ENCODE results near the gene DNAAF8. TPM values are rescaled to one million over a fixed set of nuclear protein-coding genes. Genes with fewer than 3 reads are reported as not detected.

DNAAF8 gene
- total and polyA plus RNA-seq, 7 donors: 0.14 to 1.2 (median 0.60) TPM

- H3K4me3 ChIP-seq: no peak overlapping the region
- no peak for TF ChIP-seq CTCF (IDR thresholded peaks at IDR 0.05)
- TF ChIP-seq POLR2AphosphoS5 (IDR thresholded peaks at IDR 0.05): no peak
- no peak for TF ChIP-seq EP300 (IDR thresholded peaks at IDR 0.05)
- TF ChIP-seq POLR2A (IDR thresholded peaks at IDR 0.05): no peak
- H3K36me3 ChIP-seq: peaks cover 5 to 18% (median 10%) of the 10 kb centered on the region in 4 donors
- H3K4me1 ChIP-seq: peaks cover 0 to 23% (median 15%) of the 10 kb centered on the region in 4 donors
- H3K9me3 ChIP-seq: no peaks in the 10 kb centered on the region
- no peak for DNase-seq
- intact Hi-C loops (cut with DNase I): no loop called here
- H3K27me3 ChIP-seq: no peaks in the 10 kb centered on the region
- no peak overlapping the region for H3K27ac ChIP-seq
- WGBS, 2 donors: 77 to 89% methylated on average over 8 of the region's 8 CpGs
Measured at GRCh38 chr16:4746215-4746614, 11.9 kb downstream of the DNAAF8 start.

GRCh38 chr16:4746991-4747574 is 12.7 kb downstream of the DNAAF8 start:
- no peak for TF ChIP-seq EP300 (IDR thresholded peaks at IDR 0.05)
- no peak for TF ChIP-seq CTCF (IDR thresholded peaks at IDR 0.05)
- no peak for TF ChIP-seq POLR2A (IDR thresholded peaks at IDR 0.05)
- H3K9me3 ChIP-seq: no peaks in the 10 kb centered on the region
- H3K4me3 ChIP-seq: no peak overlapping the region
- H3K27me3 ChIP-seq: no peaks in the 10 kb centered on the region
- H3K27ac ChIP-seq: peak overlapping the region in 2 of 4 donors; percentile 21 to 26
- WGBS, 2 donors: 57 to 78% methylated on average over 15 of the region's 15 CpGs
- DNase-seq: no peak
- peaks cover 0 to 23% (median 15%) of the 10 kb centered on the region in 4 donors for H3K4me1 ChIP-seq
- intact Hi-C loops (cut with DNase I): no loop called here
- H3K36me3 ChIP-seq: peaks cover 10 to 26% (median 19%) of the 10 kb centered on the region in 4 donors

GRCh38 chr16:4747906-4748681 is 13.8 kb downstream of the DNAAF8 start:
- Histone ChIP-seq H3K27ac (peak overlapping the region in 1 of 4 donors; percentile 26), H3K27me3 (no peaks in the 10 kb centered on the region), H3K4me1 (peaks cover 0 to 20% (median 14%) of the 10 kb centered on the region in 4 donors), H3K9me3 (no peaks in the 10 kb centered on the region), H3K4me3 (no peak overlapping the region), H3K36me3 (peaks cover 18 to 36% (median 28%) of the 10 kb centered on the region in 4 donors)
- intact Hi-C loops (cut with DNase I): no loop called here
- DNase-seq: no peak
- TF ChIP-seq CTCF (IDR thresholded peaks at IDR 0.05): no peak
- TF ChIP-seq POLR2AphosphoS5 (IDR thresholded peaks at IDR 0.05): no peak
- no peak for TF ChIP-seq EP300 (IDR thresholded peaks at IDR 0.05)
- TF ChIP-seq POLR2A (IDR thresholded peaks at IDR 0.05): no peak
- WGBS, 2 donors: 71 to 82% methylated on average over 14 of the region's 14 CpGs

- H3K36me3 ChIP-seq: peaks cover 25 to 44% (median 36%) of the 10 kb centered on the region in 4 donors
- H3K4me3 ChIP-seq: no peak overlapping the region
- WGBS, 2 donors: 91 to 93% methylated on average over 16 of the region's 16 CpGs
- TF ChIP-seq POLR2AphosphoS5 (IDR thresholded peaks at IDR 0.05): no peak
- H3K9me3 ChIP-seq: no peaks in the 10 kb centered on the region
- no peaks in the 10 kb centered on the region for H3K27me3 ChIP-seq
- DNase-seq: no peak
- H3K27ac ChIP-seq: no peak overlapping the region
- peaks cover 0 to 15% (median 11%) of the 10 kb centered on the region in 4 donors for H3K4me1 ChIP-seq
- intact Hi-C loops (cut with DNase I): no loop called here
Measured at GRCh38 chr16:4748682-4749411, 14.5 kb downstream of the DNAAF8 start.
